Endodermal cell (in vitro differentiated cells): Measurements from ENCODE around the gene HORMAD2. TPM values are rescaled to one million over a fixed set of nuclear protein-coding genes. Genes with fewer than 3 reads are reported as not detected.
"Not testable (repeated sequence)": the region's sequence is repeated elsewhere in the genome, so short reads cannot be mapped to it uniquely, and the experiment has no call there.

Experiments
- DNase-seq: peaks from one replicate; pipeline ENCODE4 v3.0.0-alpha.2; 2017
- H3K27ac ChIP-seq: 2 replicates; pipeline ENCODE4 v1.5.1; 2013; ENCODE audit warnings: mild to moderate bottlenecking, low read depth, low read length, moderate library complexity
- H3K27me3 ChIP-seq: 2 replicates; pipeline ENCODE4 v1.6.1; 2013; ENCODE audit warnings: mild to moderate bottlenecking, low read length, moderate library complexity; ENCODE audit not compliant: insufficient read depth, control insufficient read depth, poor library complexity, severe bottlenecking
- H3K36me3 ChIP-seq: 2 replicates; pipeline ENCODE4 v1.7.0; 2013; ENCODE audit warnings: mild to moderate bottlenecking, low read length, moderate library complexity; ENCODE audit not compliant: control insufficient read depth, insufficient read depth
- H3K4me1 ChIP-seq: one replicate; pipeline ENCODE4 v1.7.0; 2013; ENCODE audit warnings: low read length; ENCODE audit not compliant: control insufficient read depth, insufficient read depth
- H3K4me3 ChIP-seq: 2 replicates; pipeline ENCODE4 v1.5.1; 2013; ENCODE audit warnings: mild to moderate bottlenecking, low read length, moderate library complexity
- H3K9ac ChIP-seq: 2 replicates; pipeline ENCODE4 v1.6.1; 2013; ENCODE audit warnings: mild to moderate bottlenecking, low read length, moderate library complexity; ENCODE audit not compliant: poor library complexity, severe bottlenecking; ENCODE audit errors: extremely low read depth
- H3K9me3 ChIP-seq: 2 replicates; pipeline ENCODE4 v1.6.1; 2013; ENCODE audit warnings: mild to moderate bottlenecking, low read length, moderate library complexity; ENCODE audit not compliant: control insufficient read depth
- H3K27ac Mint-ChIP-seq: 2 replicates; pipeline ENCODE4 v1.8.0; 2020; ENCODE audit warnings: mixed read lengths
- H3K27me3 Mint-ChIP-seq: 2 replicates; pipeline ENCODE4 v1.8.0; 2021; ENCODE audit warnings: mild to moderate bottlenecking, mixed read lengths; ENCODE audit not compliant: insufficient read depth
- H3K36me3 Mint-ChIP-seq: 2 replicates; pipeline ENCODE4 v1.8.0; 2020; ENCODE audit warnings: low read depth, mixed read lengths
- H3K4me1 Mint-ChIP-seq: 2 replicates; pipeline ENCODE4 v1.8.0; 2020; ENCODE audit warnings: mixed read lengths
- H3K4me3 Mint-ChIP-seq: 2 replicates; pipeline ENCODE4 v1.8.0; 2020; ENCODE audit warnings: mild to moderate bottlenecking, moderate library complexity, mixed read lengths
- H3K9me3 Mint-ChIP-seq: 2 replicates; pipeline ENCODE4 v1.8.0; 2020; ENCODE audit warnings: mild to moderate bottlenecking, mixed read lengths
- WGBS, 2 experiments: methylation state at CpG; one replicate each; pipeline versions ENCODE4 v1.1.5 to v1.1.7; 2013; ENCODE audit warnings: missing lambda C conversion rate in 2 of 2, mixed read lengths in 1 of 2; ENCODE audit not compliant: insufficient coverage in 1 of 2, insufficient read length in 1 of 2; 5-methylcytosine and 5-hydroxymethylcytosine counted together
- total RNA-seq, 2 donors: library from RNA; stranded (reverse); fragmentation: NEBNext Ultra II Directional in 1 of 2; extraction: Animal tissue kit (Norgen Biotek cat#: 25700) in 1 of 2; gene quantifications; 2 replicates in 1 of 2; 3 replicates in 1 of 2; pipeline ENCODE4 v1.2.1, GENCODE V29; 2021
- TF ChIP-seq, protein P1 (sequence below): fragments of 200-600 bp; sonication (generic); conservative IDR thresholded peaks from 2 replicates; pipeline ENCODE4 v1.5.0; 2021; ENCODE audit warnings: antibody characterized with exemption, mild to moderate bottlenecking

Gene HORMAD2
- total RNA-seq, 2 donors from 2014 or later: 0.55 TPM; not detected in 1

DNA sequence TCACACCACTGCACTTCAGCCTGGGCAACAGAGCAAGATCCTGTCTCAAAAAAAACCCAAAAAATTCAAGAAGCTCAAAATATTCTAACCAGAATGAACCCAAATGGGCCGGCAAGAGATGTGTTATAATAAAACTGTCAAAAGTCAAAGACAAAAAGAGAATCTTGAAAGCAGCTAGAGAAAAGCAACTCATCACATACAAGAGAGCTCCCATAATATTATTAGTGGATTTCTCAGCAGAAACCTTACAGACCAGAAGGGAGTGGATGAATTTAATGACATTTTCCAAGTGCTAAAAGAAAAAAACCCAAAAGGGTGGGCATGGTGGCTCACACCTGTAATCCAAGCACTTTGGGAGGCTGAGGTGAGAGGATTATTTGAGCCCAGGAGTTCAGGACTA is 22.9 kb upstream of the HORMAD2 start:
- Histone ChIP-seq H3K27ac (no peak overlapping the region), H3K9ac (no peak overlapping the region), H3K36me3 (no peaks in the 10 kb centered on the region), H3K27me3 (no peaks in the 10 kb centered on the region), H3K4me3 (no peak overlapping the region), H3K4me1 (no peaks in the 10 kb centered on the region), H3K9me3 (peaks cover 7% of the 10 kb centered on the region)
- H3K36me3 Mint-ChIP-seq: peaks cover 3% of the 10 kb centered on the region
- no peak overlapping the region for H3K4me3 Mint-ChIP-seq
- peaks cover 7% of the 10 kb centered on the region for H3K4me1 Mint-ChIP-seq
- H3K27ac Mint-ChIP-seq: no peak overlapping the region
- no peaks in the 10 kb centered on the region for H3K27me3 Mint-ChIP-seq
- H3K9me3 Mint-ChIP-seq: peaks cover 19% of the 10 kb centered on the region
- WGBS, 2 experiments: 100% methylated on average over 1 of the region's 1 CpG; no CpG with 5 or more reads in 1 of the 2 experiments
- TF ChIP-seq, protein P1, sequence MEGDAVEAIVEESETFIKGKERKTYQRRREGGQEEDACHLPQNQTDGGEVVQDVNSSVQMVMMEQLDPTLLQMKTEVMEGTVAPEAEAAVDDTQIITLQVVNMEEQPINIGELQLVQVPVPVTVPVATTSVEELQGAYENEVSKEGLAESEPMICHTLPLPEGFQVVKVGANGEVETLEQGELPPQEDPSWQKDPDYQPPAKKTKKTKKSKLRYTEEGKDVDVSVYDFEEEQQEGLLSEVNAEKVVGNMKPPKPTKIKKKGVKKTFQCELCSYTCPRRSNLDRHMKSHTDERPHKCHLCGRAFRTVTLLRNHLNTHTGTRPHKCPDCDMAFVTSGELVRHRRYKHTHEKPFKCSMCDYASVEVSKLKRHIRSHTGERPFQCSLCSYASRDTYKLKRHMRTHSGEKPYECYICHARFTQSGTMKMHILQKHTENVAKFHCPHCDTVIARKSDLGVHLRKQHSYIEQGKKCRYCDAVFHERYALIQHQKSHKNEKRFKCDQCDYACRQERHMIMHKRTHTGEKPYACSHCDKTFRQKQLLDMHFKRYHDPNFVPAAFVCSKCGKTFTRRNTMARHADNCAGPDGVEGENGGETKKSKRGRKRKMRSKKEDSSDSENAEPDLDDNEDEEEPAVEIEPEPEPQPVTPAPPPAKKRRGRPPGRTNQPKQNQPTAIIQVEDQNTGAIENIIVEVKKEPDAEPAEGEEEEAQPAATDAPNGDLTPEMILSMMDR: no peak
- DNase-seq: no peak

DNA sequence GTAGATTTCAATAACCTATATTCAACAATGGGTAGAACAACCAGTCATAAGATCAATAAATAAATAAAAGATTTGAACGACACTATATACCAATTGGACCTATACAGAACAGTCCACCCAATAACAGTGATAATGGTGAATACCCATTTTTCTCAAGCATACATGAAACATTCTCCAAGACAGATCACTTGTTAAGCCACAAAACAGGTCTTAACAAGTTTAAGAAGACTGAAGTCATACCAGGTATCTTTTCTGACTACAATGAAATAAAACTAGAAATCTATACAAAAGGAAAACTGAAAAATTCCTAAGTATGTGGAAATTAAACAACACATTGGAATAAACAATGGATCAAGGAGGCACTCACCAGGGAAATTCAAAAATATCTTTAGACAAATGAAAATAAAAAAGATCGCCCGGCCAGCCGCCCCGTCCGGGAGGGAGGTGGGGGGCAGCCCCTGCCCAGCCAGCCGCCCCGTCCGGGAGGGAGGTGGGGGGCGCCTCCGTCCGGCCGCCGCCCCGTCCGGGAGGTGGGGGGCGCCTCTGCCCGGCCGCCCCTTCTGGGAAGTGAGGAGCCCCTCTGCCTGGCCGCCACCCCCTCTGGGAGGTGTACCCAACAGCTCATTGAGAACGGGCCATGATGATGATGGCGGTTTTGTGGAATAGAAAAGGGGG is 20.8 kb upstream of the HORMAD2 start:
- not testable (repeated sequence) for H3K27ac ChIP-seq, H3K27me3 Mint-ChIP-seq, H3K27ac Mint-ChIP-seq, H3K4me3 Mint-ChIP-seq, H3K36me3 Mint-ChIP-seq, H3K9ac ChIP-seq, DNase-seq, H3K36me3 ChIP-seq, H3K27me3 ChIP-seq, H3K4me1 ChIP-seq, H3K4me3 ChIP-seq
- WGBS, 2 experiments: 93 to 100% methylated on average over 1 to 8 of the region's 22 CpGs
- peaks cover 27% of the 10 kb centered on the region for H3K9me3 Mint-ChIP-seq
- peaks cover 14% of the 10 kb centered on the region for H3K9me3 ChIP-seq
- peaks cover 12% of the 10 kb centered on the region for H3K4me1 Mint-ChIP-seq

DNA sequence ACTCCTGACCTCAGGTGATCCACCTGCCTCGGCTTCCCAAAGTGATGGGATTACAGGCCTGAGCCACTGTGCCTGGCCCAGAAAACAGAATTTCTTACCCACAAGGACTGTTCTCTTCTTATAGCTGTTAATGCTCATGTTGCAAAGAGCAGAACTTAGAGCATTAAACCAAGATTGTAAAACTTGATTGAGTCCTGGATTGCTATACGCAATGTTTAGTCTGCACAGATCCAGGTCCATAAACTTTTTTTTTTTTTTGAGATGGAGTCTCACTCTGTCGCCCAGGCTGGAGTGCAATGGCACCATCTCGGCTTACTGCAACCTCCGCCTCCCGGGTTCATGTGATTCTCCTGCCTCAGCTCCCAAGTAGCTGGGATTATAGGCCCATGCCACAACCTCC is 19.2 kb upstream of the HORMAD2 start:
- H3K4me3 ChIP-seq, H3K27ac Mint-ChIP-seq: not testable (repeated sequence)
- WGBS, 2 experiments: 92 to 97% methylated on average over 5 to 6 of the region's 6 CpGs

DNA sequence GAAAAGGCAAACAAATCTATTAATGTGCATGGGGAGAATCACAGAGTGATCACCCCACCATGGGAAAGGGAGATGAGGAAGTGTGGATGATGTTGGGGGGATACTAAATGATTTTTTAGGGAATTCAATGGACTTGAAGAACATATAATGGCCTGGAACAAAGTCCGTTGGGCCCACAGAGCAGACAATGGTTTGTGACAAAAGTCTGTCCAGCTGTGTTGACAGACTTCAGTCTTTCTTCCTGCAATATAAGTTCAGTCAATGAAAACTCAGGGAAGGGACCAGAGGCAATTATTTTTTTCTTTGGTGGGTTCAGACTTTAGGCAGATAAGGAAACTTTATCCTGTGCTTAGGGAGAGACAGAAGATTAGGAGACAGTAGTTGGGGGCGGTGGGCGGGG is 18.0 kb upstream of the HORMAD2 start:
- H3K9me3 Mint-ChIP-seq: peaks cover 39% of the 10 kb centered on the region
- peak overlapping the region; percentile 23 for H3K4me3 ChIP-seq
- H3K36me3 ChIP-seq: no peaks in the 10 kb centered on the region
- 84 to 85% methylated on average over 3 of the region's 3 CpGs for WGBS, 2 experiments
- no peaks in the 10 kb centered on the region for H3K27me3 ChIP-seq
- DNase-seq: no peak
- no peak overlapping the region for H3K27ac Mint-ChIP-seq
- peaks cover 12% of the 10 kb centered on the region for H3K4me1 Mint-ChIP-seq
- no peaks in the 10 kb centered on the region for H3K27me3 Mint-ChIP-seq
- peaks cover 22% of the 10 kb centered on the region for H3K9me3 ChIP-seq
- H3K4me3 Mint-ChIP-seq: no peak overlapping the region
- no peaks in the 10 kb centered on the region for H3K4me1 ChIP-seq
- H3K27ac ChIP-seq: no peak overlapping the region
- TF ChIP-seq, protein P1: no peak
- peaks cover 3% of the 10 kb centered on the region for H3K36me3 Mint-ChIP-seq
- no peak overlapping the region for H3K9ac ChIP-seq

More for the DNA sequence above, 19.2 kb upstream of the HORMAD2 start:
- not testable (repeated sequence) for DNase-seq, H3K36me3 ChIP-seq, H3K4me1 ChIP-seq, H3K9ac ChIP-seq, H3K4me3 Mint-ChIP-seq, H3K27me3 Mint-ChIP-seq, H3K27me3 ChIP-seq, H3K27ac ChIP-seq, H3K36me3 Mint-ChIP-seq
- H3K9me3 ChIP-seq: peaks cover 22% of the 10 kb centered on the region
- Mint-ChIP-seq H3K9me3 (peaks cover 41% of the 10 kb centered on the region), H3K4me1 (peaks cover 12% of the 10 kb centered on the region)
